GM21723 (cell line): ENCODE data around the gene ARPC2.

Source experiments
- ATAC-seq: cut with Tn5 transposase; IDR thresholded peaks from one replicate; pipeline ENCODE4 v1.9.1; 2021; ENCODE audit warnings: mild to moderate bottlenecking, moderate library complexity; ENCODE audit not compliant: unreplicated experiment

Gene ARPC2

GRCh38 chr2:218285604-218286003 lies 68.6 kb downstream of the ARPC2 start:
- ATAC-seq, result no peak

GRCh38 chr2:218286570-218287459 lies 69.8 kb downstream of the ARPC2 start:
- peak; percentile 75 for ATAC-seq

- no peak for ATAC-seq
Observed at GRCh38 chr2:218289639-218290315, 72.8 kb downstream of the ARPC2 start.

GRCh38 chr2:218290316-218291261 lies 73.6 kb downstream of the ARPC2 start:
- ATAC-seq, result peak; percentile 53

- ATAC-seq, result no peak
Observed at GRCh38 chr2:218291318-218292047, 74.5 kb downstream of the ARPC2 start.

- peak; percentile 75 for ATAC-seq
Observed at GRCh38 chr2:218292048-218293014, 75.3 kb downstream of the ARPC2 start, which contains the start of gene TMBIM1. Gene TMBIM1 (minus strand): TSS chr2:218292503. CDS start chr2:218282141, 10,362 bp downstream.

GRCh38 chr2:218293715-218294429 lies 76.9 kb downstream of the ARPC2 start:
- ATAC-seq, result no peak

GRCh38 chr2:218294430-218295022 lies 77.5 kb downstream of the ARPC2 start:
- ATAC-seq, result no peak

- no peak for ATAC-seq
Observed at GRCh38 chr2:218295029-218295428, 78.0 kb downstream of the ARPC2 start.

GRCh38 chr2:218296200-218296599 lies 79.2 kb downstream of the ARPC2 start:
- no peak for ATAC-seq

GRCh38 chr2:218296847-218297246 lies 79.9 kb downstream of the ARPC2 start:
- ATAC-seq, result no peak

- no peak for ATAC-seq
Observed at GRCh38 chr2:218298314-218298875, 81.4 kb downstream of the ARPC2 start.

GRCh38 chr2:218300141-218300540 lies 83.2 kb downstream of the ARPC2 start:
- ATAC-seq, result no peak

- ATAC-seq, result peak; percentile 84
Observed at GRCh38 chr2:218301176-218301819, 84.3 kb downstream of the ARPC2 start.
